SKM-1 (cell line): ENCODE measurements around the gene ACAP1.

Experiments
- DNase-seq: peaks from one replicate; lab custom pipeline; 2025; ENCODE audit not compliant: unreplicated experiment; lab: John Stamatoyannopoulos, UW

ACAP1 gene

DNA sequence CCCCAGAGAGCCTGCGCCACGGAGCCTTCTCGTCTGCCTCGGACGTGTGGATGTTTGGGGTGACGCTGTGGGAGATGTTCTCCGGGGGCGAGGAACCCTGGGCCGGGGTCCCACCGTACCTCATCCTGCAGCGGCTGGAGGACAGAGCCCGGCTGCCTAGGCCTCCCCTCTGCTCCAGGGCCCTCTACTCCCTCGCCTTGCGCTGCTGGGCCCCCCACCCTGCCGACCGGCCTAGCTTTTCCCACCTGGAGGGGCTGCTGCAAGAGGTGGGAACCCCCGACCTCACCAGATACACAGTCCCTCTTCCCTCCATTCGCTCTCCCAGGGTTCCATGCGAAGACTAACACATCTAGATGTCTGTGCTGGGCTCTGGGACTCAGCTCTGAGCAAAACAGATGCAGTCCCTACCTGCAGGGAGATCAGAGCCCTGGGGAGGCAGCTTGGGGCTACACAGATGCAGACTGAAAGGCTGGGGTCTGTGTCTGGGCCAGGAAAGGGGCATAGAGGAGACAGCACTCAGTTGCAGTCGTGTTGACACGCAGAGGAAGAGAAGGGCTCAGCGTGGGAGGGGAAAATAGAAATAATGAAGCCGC, 48.3 kb downstream of the ACAP1 start:
- no peak for DNase-seq

GRCh38 chr17:7388856-7389255, 52.5 kb downstream of the ACAP1 start:
- no peak for DNase-seq

DNA sequence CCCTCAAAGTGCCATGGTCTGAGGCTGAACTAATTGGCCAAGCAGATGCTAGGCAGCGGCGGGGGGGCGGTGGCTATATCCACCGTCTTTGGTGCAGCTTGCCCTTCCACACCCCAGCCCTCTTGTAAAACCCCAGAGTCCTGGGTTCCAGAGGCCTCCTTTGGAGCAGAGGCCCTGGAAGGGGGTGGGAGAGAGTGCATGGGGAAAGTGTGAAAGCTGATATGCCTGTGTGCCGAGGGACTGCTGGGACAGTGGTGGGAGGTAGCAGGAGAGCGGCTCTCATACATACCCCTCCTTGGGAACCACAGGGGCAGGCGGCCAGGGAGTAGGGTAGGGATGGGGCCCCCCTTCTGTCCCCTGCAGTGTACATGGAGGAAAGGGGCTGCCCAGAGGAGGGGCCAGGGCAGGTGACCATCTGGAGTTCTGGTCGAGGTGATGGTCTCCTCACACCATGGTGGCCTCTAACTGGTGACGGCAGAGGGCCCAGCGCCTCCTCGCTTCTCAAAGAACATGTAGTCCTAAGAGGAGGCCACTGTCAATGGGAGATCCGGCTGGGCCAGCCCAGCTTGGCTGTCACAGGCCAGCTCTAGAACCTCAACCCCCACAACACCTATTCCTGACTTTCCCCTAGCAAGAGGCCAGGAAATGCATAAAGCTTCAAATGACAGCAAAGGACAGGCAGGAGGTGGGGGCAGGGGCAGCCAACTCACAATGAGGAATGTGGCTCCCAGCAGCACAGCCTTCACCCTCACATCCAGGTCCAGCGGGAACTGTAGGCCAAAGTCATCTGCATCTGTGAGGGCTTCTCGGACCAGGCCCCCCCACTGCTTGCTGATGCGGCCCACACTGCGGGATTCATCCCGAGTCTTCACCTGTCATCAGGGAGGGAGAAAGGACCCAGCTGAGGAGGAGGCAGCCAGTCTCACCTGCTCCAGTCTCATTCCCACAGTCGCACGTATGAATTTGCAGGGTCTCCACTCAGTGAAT, 53.9 kb downstream of the ACAP1 start:
- DNase-seq = no peak

DNA sequence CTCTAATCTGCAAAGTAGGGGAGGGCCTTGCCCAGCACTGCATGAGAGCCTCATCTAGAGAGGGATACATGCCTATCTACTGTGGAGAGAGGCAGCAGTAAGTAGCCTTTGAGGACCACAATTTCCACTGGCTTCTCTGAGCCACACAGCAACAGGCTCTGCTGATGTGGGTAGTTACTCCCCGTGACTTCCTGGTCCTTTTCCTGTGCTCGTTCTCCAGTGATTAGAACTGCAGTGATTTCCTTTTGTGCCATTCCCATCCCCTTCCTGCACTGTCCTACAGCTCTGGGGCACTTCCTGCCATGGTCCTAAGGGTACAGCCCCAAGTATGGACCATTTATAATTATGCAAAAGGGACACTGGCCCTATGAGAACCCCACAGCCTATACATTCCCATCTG, 55.0 kb downstream of the ACAP1 start:
- DNase-seq = no peak

- no peak for DNase-seq
Observed at GRCh38 chr17:7392696-7393612, 56.6 kb downstream of the ACAP1 start.

GRCh38 chr17:7393613-7394451, 57.5 kb downstream of the ACAP1 start:
- no peak for DNase-seq

GRCh38 chr17:7394452-7395191, 58.3 kb downstream of the ACAP1 start, which contains the start of gene PLSCR3:
TSS of gene PLSCR3 (minus strand) at chr17:7394525. CDS start at chr17:7394110, 415 bp downstream.
- DNase-seq = peak; percentile 18

- no peak for DNase-seq
Observed at GRCh38 chr17:7396147-7396546, 59.8 kb downstream of the ACAP1 start.

GRCh38 chr17:7398612-7399011, 62.3 kb downstream of the ACAP1 start:
- DNase-seq = no peak
